Astrocyte of the cerebellum (primary cell): ENCODE results near the gene CLEC4M.

Experiments used
- DNase-seq: peaks from one replicate; pipeline ENCODE4 v3.0.0-alpha.2; 2011; ENCODE audit warnings: low read depth
- H3K4me3 ChIP-seq: 2 replicates; pipeline ENCODE4 v1.5.1; 2011; ENCODE audit warnings: mild to moderate bottlenecking, low read depth, low read length, moderate library complexity
- CTCF ChIP-seq: IDR thresholded peaks from 2 replicates; pipeline ENCODE4 v1.5.1; 2012; ENCODE audit warnings: low read length, low read depth, moderate library complexity, mild to moderate bottlenecking; ENCODE audit errors: missing control alignments
- in situ Hi-C: cut with HindIII; loops from 2 replicates; pipeline ENCODE4 v1.10.0; 2017; ENCODE audit warnings: low sequenced_read_pairs

The CLEC4M gene

GRCh38 chr19:7781157-7781556 lies 18.1 kb downstream of the CLEC4M start:
- H3K4me3 ChIP-seq: no peak overlapping the region
- no peak for DNase-seq
- in situ Hi-C loops: loop anchor here (25.0 kb wide), 1 partner anchor 194 kb away; the partner anchor contains the start of gene CAMSAP3
- TF ChIP-seq CTCF: no peak

- H3K4me3 ChIP-seq: no peak overlapping the region
- no peak for TF ChIP-seq CTCF
- in situ Hi-C loops: loop anchor here (25.0 kb wide), 1 partner anchor 197 kb away; the partner anchor contains the start of gene CAMSAP3
- no peak for DNase-seq
Observed at GRCh38 chr19:7783991-7784423, 21.0 kb downstream of the CLEC4M start.

GRCh38 chr19:7784856-7785255 lies 21.8 kb downstream of the CLEC4M start:
- DNase-seq: no peak
- no peak overlapping the region for H3K4me3 ChIP-seq
- in situ Hi-C loops: loop anchor here (25.0 kb wide), 1 partner anchor 198 kb away; the partner anchor contains the start of gene CAMSAP3
- TF ChIP-seq CTCF: no peak

GRCh38 chr19:7787141-7787540 lies 24.1 kb downstream of the CLEC4M start:
- TF ChIP-seq CTCF: no peak
- H3K4me3 ChIP-seq: no peak overlapping the region
- DNase-seq: no peak
- in situ Hi-C loops: loop anchor here (25.0 kb wide), 1 partner anchor 200 kb away; the partner anchor contains the start of gene CAMSAP3

GRCh38 chr19:7787602-7788177 lies 24.6 kb downstream of the CLEC4M start:
- in situ Hi-C loops: loop anchor here (25.0 kb wide), 1 partner anchor 200 kb away; the partner anchor contains the start of gene CAMSAP3
- no peak for DNase-seq
- TF ChIP-seq CTCF: no peak
- no peak overlapping the region for H3K4me3 ChIP-seq

GRCh38 chr19:7788178-7788932 lies 25.3 kb downstream of the CLEC4M start:
- in situ Hi-C loops: loop anchor here (25.0 kb wide), 1 partner anchor 201 kb away; the partner anchor contains the start of gene CAMSAP3
- TF ChIP-seq CTCF: no peak
- H3K4me3 ChIP-seq: no peak overlapping the region
- DNase-seq: no peak
